HUES64 (cell line): Measurements from ENCODE around the gene NOS3.

ENCODE experiments used
- H3K27ac ChIP-seq: 2 replicates; pipeline ENCODE4 v1.7.0; 2013; ENCODE audit warnings: low read depth, low read length, inconsistent platforms
- H3K27me3 ChIP-seq: 2 replicates; pipeline ENCODE4 v1.6.1; 2013; ENCODE audit warnings: mild to moderate bottlenecking, low read length; ENCODE audit not compliant: insufficient read depth
- H3K36me3 ChIP-seq: 2 replicates; pipeline ENCODE4 v1.6.1; 2013; ENCODE audit warnings: mild to moderate bottlenecking, low read length; ENCODE audit not compliant: insufficient read depth
- H3K4me1 ChIP-seq: 2 replicates; pipeline ENCODE4 v1.6.1; 2013; ENCODE audit warnings: mild to moderate bottlenecking, low read length, moderate library complexity; ENCODE audit not compliant: insufficient read depth
- H3K4me3 ChIP-seq: 2 replicates; pipeline ENCODE4 v1.5.1; 2013; ENCODE audit warnings: mild to moderate bottlenecking, low read length, moderate library complexity
- H3K9ac ChIP-seq: 2 replicates; pipeline ENCODE4 v1.6.1; 2013; ENCODE audit warnings: mild to moderate bottlenecking, low read depth, low read length
- H3K9me3 ChIP-seq: 2 replicates; pipeline ENCODE4 v1.6.1; 2013; ENCODE audit warnings: low read depth, low read length; ENCODE audit not compliant: insufficient read depth
- WGBS: fragments of 150-250, 120-280 bp; methylation state at CpG from one replicate; pipeline ENCODE4 v1.1.7; 2013; ENCODE audit warnings: missing lambda C conversion rate; 5-methylcytosine and 5-hydroxymethylcytosine counted together

Gene NOS3

DNA sequence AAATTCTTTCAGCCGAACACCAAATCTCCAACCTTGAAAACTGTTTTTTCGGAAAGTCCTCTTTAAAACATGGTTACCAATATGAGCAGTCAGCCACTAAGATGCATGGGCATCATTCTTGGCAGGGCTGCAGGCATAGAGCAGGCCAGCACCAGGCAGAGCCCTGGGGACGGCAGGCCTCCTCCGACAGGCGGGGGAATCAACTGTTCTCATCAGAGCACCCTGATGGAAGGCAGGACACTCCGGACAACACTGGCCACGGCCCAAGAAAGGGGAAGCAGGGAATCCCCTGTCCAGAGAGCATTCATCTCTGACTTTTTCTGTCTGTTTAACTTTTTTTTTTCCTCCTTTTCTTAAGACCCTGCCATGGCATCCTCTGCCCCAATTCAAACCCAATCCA, 1.4 kb upstream of the NOS3 start:
- Histone ChIP-seq H3K36me3 (no peaks in the 10 kb centered on the region), H3K9me3 (peaks cover 8% of the 10 kb centered on the region; the same call in 1 of the 2 replicates), H3K27ac (no peak overlapping the region), H3K4me1 (peaks cover 4% of the 10 kb centered on the region; the same call in 1 of the 2 replicates), H3K4me3 (no peak overlapping the region), H3K9ac (no peak overlapping the region), H3K27me3 (no peaks in the 10 kb centered on the region)
- 92% methylated on average over 7 of the region's 7 CpGs for WGBS

DNA sequence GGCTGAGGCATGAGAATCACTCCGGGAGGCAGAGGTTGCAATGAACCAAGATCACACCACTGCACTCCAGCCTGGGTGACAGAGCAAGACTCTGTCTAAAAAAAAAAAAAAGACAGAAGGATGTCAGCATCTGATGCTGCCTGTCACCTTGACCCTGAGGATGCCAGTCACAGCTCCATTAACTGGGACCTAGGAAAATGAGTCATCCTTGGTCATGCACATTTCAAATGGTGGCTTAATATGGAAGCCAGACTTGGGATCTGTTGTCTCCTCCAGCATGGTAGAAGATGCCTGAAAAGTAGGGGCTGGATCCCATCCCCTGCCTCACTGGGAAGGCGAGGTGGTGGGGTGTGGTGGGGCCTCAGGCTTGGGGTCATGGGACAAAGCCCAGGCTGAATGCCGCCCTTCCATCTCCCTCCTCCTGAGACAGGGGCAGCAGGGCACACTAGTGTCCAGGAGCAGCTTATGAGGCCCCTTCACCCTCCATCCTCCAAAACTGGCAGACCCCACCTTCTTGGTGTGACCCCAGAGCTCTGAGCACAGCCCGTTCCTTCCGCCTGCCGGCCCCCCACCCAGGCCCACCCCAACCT, 1.3 kb downstream of the NOS3 start:
- Histone ChIP-seq H3K4me3 (no peak overlapping the region), H3K36me3 (no peaks in the 10 kb centered on the region), H3K9ac (no peak overlapping the region), H3K27ac (no peak overlapping the region), H3K27me3 (no peaks in the 10 kb centered on the region), H3K9me3 (peaks cover 8% of the 10 kb centered on the region; the same call in 1 of the 2 replicates), H3K4me1 (peaks cover 4% of the 10 kb centered on the region; the same call in 1 of the 2 replicates)
- 88% methylated on average over 6 of the region's 6 CpGs for WGBS

- Histone ChIP-seq H3K4me1 (peaks cover 4% of the 10 kb centered on the region; the same call in 1 of the 2 replicates), H3K9ac (no peak overlapping the region), H3K36me3 (no peaks in the 10 kb centered on the region), H3K9me3 (peaks cover 8% of the 10 kb centered on the region; the same call in 1 of the 2 replicates), H3K27me3 (no peaks in the 10 kb centered on the region), H3K4me3 (no peak overlapping the region), H3K27ac (no peak overlapping the region)
- 23% methylated on average over 5 of the region's 5 CpGs for WGBS
Measured at GRCh38 chr7:150992833-150993302, 2.1 kb downstream of the NOS3 start.

GRCh38 chr7:150993511-150993910, 2.7 kb downstream of the NOS3 start:
- H3K27me3 ChIP-seq = no peaks in the 10 kb centered on the region
- H3K27ac ChIP-seq = no peak overlapping the region
- 64% methylated on average over 9 of the region's 14 CpGs for WGBS
- H3K36me3 ChIP-seq = no peaks in the 10 kb centered on the region
- peaks cover 4% of the 10 kb centered on the region; the same call in 1 of the 2 replicates for H3K4me1 ChIP-seq
- H3K4me3 ChIP-seq = no peak overlapping the region
- peaks cover 8% of the 10 kb centered on the region; the same call in 1 of the 2 replicates for H3K9me3 ChIP-seq
- no peak overlapping the region for H3K9ac ChIP-seq

DNA sequence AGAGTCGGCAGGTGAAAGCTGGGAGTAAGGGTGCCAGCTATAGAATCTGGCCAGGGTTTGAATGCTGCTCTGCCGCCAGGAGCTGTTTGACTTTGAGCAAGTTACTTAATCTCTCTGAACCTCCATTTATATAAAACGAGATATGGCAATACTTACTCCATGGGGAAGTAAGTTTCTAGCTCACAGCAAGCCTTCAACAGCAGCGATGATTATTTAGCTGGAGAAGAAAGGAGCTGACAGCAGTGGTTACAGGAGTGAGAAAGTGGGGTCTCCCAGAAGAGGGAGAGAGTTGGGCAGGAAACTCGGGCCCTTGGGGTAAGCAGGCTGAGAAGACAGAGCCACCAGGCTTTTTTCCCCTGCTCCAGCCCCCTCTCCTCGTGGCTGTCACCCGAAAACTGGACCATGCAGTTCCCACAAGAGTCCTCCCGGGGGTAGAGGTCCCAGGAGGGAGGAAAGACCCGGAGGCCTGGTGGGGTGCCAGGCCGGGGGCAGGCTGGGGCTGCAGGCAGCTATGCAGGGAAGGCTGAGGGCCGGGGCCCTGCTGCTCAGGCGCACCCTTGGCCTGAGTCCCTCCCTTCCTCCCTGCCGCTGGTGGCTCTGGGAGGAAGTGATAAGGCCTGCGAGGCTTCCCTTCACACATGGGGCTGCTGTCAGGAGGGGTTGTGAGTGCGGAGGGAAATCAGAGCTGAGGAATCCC, 3.5 kb downstream of the NOS3 start:
- no peak overlapping the region for H3K27ac ChIP-seq
- H3K4me1 ChIP-seq = peaks cover 4% of the 10 kb centered on the region; the same call in 1 of the 2 replicates

DNA sequence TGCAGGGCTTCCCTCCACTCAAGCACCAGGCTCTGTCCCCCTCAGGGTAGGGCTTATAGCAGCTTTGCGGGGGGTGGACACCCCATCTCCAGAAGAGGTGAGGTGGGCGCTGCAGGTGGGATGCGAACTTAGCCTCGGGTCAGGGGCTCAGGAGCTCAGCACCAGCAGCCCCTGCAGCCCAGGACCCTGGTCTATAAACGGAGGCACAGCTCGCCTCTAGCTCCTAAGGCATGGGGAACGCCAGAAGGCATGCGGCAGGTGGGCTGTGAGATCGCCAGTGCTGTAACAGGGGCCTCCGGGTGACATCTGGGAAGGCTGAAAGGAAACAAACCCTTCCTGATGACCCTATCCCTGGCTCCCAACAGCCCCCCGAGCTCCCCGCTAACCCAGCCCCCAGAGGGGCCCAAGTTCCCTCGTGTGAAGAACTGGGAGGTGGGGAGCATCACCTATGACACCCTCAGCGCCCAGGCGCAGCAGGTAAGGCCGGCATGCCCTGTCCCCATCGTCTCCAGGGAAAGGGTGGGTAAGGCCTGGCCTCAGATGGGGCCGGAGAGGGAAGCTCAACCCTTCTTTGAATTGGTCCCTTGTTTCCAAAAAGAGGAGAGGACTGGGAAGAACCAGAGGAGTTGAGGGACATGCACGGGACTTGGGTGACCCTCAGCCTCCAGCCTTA, 4.2 kb downstream of the NOS3 start:
- H3K4me3 ChIP-seq = no peak overlapping the region
- peaks cover 8% of the 10 kb centered on the region; the same call in 1 of the 2 replicates for H3K9me3 ChIP-seq
- 82% methylated on average over 18 of the region's 19 CpGs for WGBS
- H3K27ac ChIP-seq = no peak overlapping the region
- H3K9ac ChIP-seq = no peak overlapping the region
- H3K27me3 ChIP-seq = no peaks in the 10 kb centered on the region
- H3K36me3 ChIP-seq = no peaks in the 10 kb centered on the region
- peaks cover 4% of the 10 kb centered on the region; the same call in 1 of the 2 replicates for H3K4me1 ChIP-seq

More for the DNA sequence above, 3.5 kb downstream of the NOS3 start:
- H3K36me3 ChIP-seq = no peaks in the 10 kb centered on the region
- WGBS = 78% methylated on average over 12 of the region's 15 CpGs
- H3K4me3 ChIP-seq = no peak overlapping the region
- no peaks in the 10 kb centered on the region for H3K27me3 ChIP-seq
- H3K9me3 ChIP-seq = peaks cover 8% of the 10 kb centered on the region; the same call in 1 of the 2 replicates
- H3K9ac ChIP-seq = no peak overlapping the region

GRCh38 chr7:150996376-150997074, 5.7 kb downstream of the NOS3 start:
- Histone ChIP-seq H3K27ac (no peak overlapping the region), H3K27me3 (no peaks in the 10 kb centered on the region), H3K4me3 (no peak overlapping the region), H3K9me3 (peaks cover under 1% of the 10 kb centered on the region; the same call in 1 of the 2 replicates), H3K36me3 (no peaks in the 10 kb centered on the region), H3K9ac (no peak overlapping the region), H3K4me1 (peaks cover 4% of the 10 kb centered on the region; the same call in 1 of the 2 replicates)
- 65% methylated on average over 30 of the region's 31 CpGs for WGBS

- peaks cover 4% of the 10 kb centered on the region; the same call in 1 of the 2 replicates for H3K4me1 ChIP-seq
- H3K27me3 ChIP-seq = no peaks in the 10 kb centered on the region
- H3K9ac ChIP-seq = no peak overlapping the region
- WGBS = 92% methylated on average over 8 of the region's 8 CpGs
- no peaks in the 10 kb centered on the region for H3K36me3 ChIP-seq
- no peak overlapping the region for H3K4me3 ChIP-seq
- H3K9me3 ChIP-seq = no peaks in the 10 kb centered on the region
- no peak overlapping the region for H3K27ac ChIP-seq
Measured at GRCh38 chr7:150997075-150997511, 6.3 kb downstream of the NOS3 start.

GRCh38 chr7:150997817-150998216, 7.0 kb downstream of the NOS3 start:
- H3K9ac ChIP-seq = no peak overlapping the region
- no peak overlapping the region for H3K27ac ChIP-seq
- no peaks in the 10 kb centered on the region for H3K9me3 ChIP-seq
- H3K27me3 ChIP-seq = no peaks in the 10 kb centered on the region
- no peaks in the 10 kb centered on the region for H3K36me3 ChIP-seq
- H3K4me1 ChIP-seq = peaks cover 4% of the 10 kb centered on the region; the same call in 1 of the 2 replicates
- WGBS = 89% methylated on average over 5 of the region's 5 CpGs
- no peak overlapping the region for H3K4me3 ChIP-seq

- Histone ChIP-seq H3K36me3 (no peaks in the 10 kb centered on the region), H3K9me3 (no peaks in the 10 kb centered on the region), H3K27me3 (no peaks in the 10 kb centered on the region), H3K27ac (no peak overlapping the region), H3K4me1 (no peaks in the 10 kb centered on the region; the same call in 1 of the 2 replicates), H3K4me3 (no peak overlapping the region), H3K9ac (no peak overlapping the region)
- 92% methylated on average over 20 of the region's 20 CpGs for WGBS
Measured at GRCh38 chr7:150998341-150998740, 7.5 kb downstream of the NOS3 start.
